ENCODE data around the gene ACTR3. TPM values are rescaled to one million over a fixed set of nuclear protein-coding genes. Genes with fewer than 3 reads are reported as not detected.

Gene ACTR3
- total and polyA plus RNA-seq, 7 donors = 34.3 to 113 (median 88.1) TPM

- Histone ChIP-seq H3K36me3 (ENCODE audit: insufficient read depth in 1 of 2, low read depth in 1 of 2) (no peaks in the 10 kb centered on the region), H3K27ac (no peak overlapping the region), H3K27me3 (ENCODE audit: insufficient read depth in 3 of 3, low read length in 2 of 3) (peaks cover 0 to 5% (median 0%) of the 10 kb centered on the region in 3 donors), H3K4me3 (no peak overlapping the region), H3K9me3 (no peaks in the 10 kb centered on the region), H3K4me1 (no peaks in the 10 kb centered on the region)
- intact Hi-C loops (cut with DNase I) = no loop called here
- TF ChIP-seq, protein P1, sequence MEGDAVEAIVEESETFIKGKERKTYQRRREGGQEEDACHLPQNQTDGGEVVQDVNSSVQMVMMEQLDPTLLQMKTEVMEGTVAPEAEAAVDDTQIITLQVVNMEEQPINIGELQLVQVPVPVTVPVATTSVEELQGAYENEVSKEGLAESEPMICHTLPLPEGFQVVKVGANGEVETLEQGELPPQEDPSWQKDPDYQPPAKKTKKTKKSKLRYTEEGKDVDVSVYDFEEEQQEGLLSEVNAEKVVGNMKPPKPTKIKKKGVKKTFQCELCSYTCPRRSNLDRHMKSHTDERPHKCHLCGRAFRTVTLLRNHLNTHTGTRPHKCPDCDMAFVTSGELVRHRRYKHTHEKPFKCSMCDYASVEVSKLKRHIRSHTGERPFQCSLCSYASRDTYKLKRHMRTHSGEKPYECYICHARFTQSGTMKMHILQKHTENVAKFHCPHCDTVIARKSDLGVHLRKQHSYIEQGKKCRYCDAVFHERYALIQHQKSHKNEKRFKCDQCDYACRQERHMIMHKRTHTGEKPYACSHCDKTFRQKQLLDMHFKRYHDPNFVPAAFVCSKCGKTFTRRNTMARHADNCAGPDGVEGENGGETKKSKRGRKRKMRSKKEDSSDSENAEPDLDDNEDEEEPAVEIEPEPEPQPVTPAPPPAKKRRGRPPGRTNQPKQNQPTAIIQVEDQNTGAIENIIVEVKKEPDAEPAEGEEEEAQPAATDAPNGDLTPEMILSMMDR (IDR thresholded peaks at IDR 0.05) = no peak
- 60 to 73% (median 67%) methylated on average over 6 of the region's 6 CpGs for WGBS, 3 donors
- DNase-seq (no peak), ATAC-seq (no peak)
Measured at GRCh38 chr2:113996671-113997594, 107.0 kb downstream of the ACTR3 start.

DNA sequence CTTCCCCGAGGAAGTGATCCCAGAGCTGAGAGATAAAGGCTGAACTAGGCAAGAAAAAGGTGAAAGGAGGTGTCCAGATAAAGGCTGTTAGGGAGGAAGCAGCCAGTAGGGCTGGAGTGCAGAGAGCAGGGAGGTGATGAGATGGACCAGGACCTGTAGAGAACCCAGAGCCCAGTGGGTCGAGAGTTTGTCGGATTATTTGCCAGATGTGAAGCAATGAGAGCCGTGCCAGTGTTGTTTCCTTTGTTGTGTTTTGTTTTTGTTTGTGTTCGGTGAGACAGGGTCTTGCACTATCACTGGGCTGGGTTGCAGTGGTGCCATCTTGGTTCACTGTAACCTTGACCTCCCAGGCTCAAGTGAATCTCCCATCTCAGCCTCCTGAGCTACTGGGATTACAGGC, 111.3 kb downstream of the ACTR3 start:
- WGBS, 3 donors = 71 to 81% (median 80%) methylated on average over 5 of the region's 5 CpGs
- intact Hi-C loops (cut with DNase I) = no loop called here

GRCh38 chr2:114001937-114002336, 112.0 kb downstream of the ACTR3 start:
- no peaks in the 10 kb centered on the region for H3K4me1 ChIP-seq
- TF ChIP-seq, protein P1 (IDR thresholded peaks at IDR 0.05) = no peak
- H3K4me3 ChIP-seq = no peak overlapping the region
- ATAC-seq = no peak
- intact Hi-C loops (cut with DNase I) = no loop called here
- H3K36me3 ChIP-seq (ENCODE audit: insufficient read depth in 1 of 2, low read depth in 1 of 2) = no peaks in the 10 kb centered on the region
- no peak overlapping the region for H3K27ac ChIP-seq
- peaks cover 0 to 5% (median 0%) of the 10 kb centered on the region in 3 donors for H3K27me3 ChIP-seq (ENCODE audit: insufficient read depth in 3 of 3, low read length in 2 of 3)
- 63 to 87% (median 68%) methylated on average over 2 of the region's 2 CpGs for WGBS, 3 donors
- no peaks in the 10 kb centered on the region for H3K9me3 ChIP-seq
- DNase-seq = no peak

More for the DNA sequence above, 111.3 kb downstream of the ACTR3 start:
- Histone ChIP-seq H3K4me3 (no peak overlapping the region), H3K9me3 (no peaks in the 10 kb centered on the region), H3K4me1 (no peaks in the 10 kb centered on the region), H3K27me3 (ENCODE audit: insufficient read depth in 3 of 3, low read length in 2 of 3) (peaks cover 0 to 5% (median 0%) of the 10 kb centered on the region in 3 donors), H3K36me3 (ENCODE audit: insufficient read depth in 1 of 2, low read depth in 1 of 2) (no peaks in the 10 kb centered on the region), H3K27ac (no peak overlapping the region)
- TF ChIP-seq, protein P1 (IDR thresholded peaks at IDR 0.05) = no peak
- DNase-seq (no peak), ATAC-seq (no peak)

DNA sequence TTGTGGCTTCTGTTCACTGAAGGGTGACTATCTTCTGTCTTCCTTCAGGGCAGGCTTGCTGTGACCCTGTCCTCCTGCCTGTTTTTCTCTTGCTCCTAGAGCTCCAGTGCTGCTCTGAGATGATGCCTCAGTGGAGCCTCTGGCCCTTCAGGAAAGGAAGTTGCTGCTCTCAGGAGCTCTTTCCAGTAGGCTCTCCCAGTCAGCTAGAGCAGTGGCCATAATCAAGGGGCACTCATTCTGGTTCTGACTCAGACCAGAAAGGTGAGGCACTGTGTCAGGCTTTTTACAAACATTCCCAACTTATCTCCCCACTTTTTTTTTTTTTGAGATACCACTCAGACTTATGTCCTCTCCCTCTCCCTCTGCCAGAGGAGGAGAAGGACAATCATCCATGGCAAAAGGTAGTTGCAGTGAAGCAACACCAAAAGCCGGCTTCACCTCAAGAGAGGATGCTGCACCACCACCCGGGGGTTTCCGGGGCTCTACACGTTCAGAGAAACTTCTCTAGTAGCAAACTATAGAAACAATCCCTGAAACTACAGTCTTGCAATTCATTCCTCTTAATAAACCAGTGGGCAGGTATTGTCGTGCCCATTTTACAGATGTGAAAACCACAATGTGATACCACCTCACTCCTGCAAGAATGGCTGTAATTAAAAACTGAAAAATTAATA, 115.4 kb downstream of the ACTR3 start:
- no peak overlapping the region for H3K4me3 ChIP-seq
- H3K27me3 ChIP-seq (ENCODE audit: insufficient read depth in 3 of 3, low read length in 2 of 3) = peaks cover 0 to 5% (median 0%) of the 10 kb centered on the region in 3 donors
- DNase-seq (no peak), ATAC-seq (no peak)
- no peaks in the 10 kb centered on the region for H3K36me3 ChIP-seq (ENCODE audit: insufficient read depth in 1 of 2, low read depth in 1 of 2)
- intact Hi-C loops (cut with DNase I) = no loop called here
- no peaks in the 10 kb centered on the region for H3K4me1 ChIP-seq
- no peak overlapping the region for H3K27ac ChIP-seq
- WGBS, 3 donors = 86 to 90% (median 88%) methylated on average over 5 of the region's 5 CpGs
- TF ChIP-seq, protein P1 (IDR thresholded peaks at IDR 0.05) = no peak
- H3K9me3 ChIP-seq = no peaks in the 10 kb centered on the region
